Stomach (tissue), 4 donors: ENCODE data around the gene GKN1.

ENCODE experiments used
- CTCF ChIP-seq, 7 experiments: fragments of 450-650 bp in 4 of 7; fragments of 200-600 bp in 3 of 7; sonication (generic) in 3 of 7; IDR thresholded peaks; one replicate each; pipeline ENCODE4 v1.5.1; 2016 to 2019; ENCODE audit warnings: antibody characterized with exemption in 7 of 7, control low read depth in 2 of 7, mild to moderate bottlenecking in 1 of 7
- EP300 ChIP-seq: sonication (generic); formaldehyde crosslinking; IDR thresholded peaks from one replicate; pipeline ENCODE4 v1.6.1; 2017; ENCODE audit warnings: antibody characterized with exemption
- POLR2A ChIP-seq, 4 donors: fragments of 450-650 bp; IDR thresholded peaks; one replicate each; pipeline ENCODE4 v1.6.1; 2016; ENCODE audit warnings: antibody characterized with exemption in 4 of 4, control low read depth in 2 of 4, mild to moderate bottlenecking in 1 of 4, moderate library complexity in 1 of 4

DNA sequence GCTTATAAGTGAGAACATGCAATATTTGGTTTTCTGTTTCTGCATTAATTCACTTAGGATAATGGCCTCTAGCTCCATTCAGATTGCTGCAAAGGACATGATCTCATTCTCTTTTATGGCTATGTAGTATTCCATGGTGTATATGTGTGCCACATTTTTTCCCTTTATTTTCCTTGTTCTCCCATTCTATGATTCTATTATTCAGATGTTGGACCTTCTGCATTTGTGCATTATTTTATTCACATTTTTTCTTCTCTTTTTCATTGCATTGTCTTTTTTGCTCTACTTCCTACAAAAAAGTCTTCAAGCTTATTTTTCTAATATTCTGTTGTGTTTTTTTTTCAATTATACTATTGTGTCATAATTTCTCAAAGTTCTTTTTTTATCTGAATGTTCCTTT is 27.4 kb downstream of the GKN1 start:
- TF ChIP-seq POLR2A (IDR thresholded peaks at IDR 0.05): no peak
- TF ChIP-seq CTCF (IDR thresholded peaks at IDR 0.05): no peak
- no peak for TF ChIP-seq EP300
